PC-9 (cell line): ENCODE measurements around the gene DNAH6. TPM values are rescaled to one million over a fixed set of nuclear protein-coding genes. Genes with fewer than 3 reads are reported as not detected.

Experiments used
- BruUV-seq: library from RNA; stranded (reverse); fragments of 400-500 nt; replicated peaks from 2 replicates; lab custom pipeline; 2021; lab: Mats Ljungman, UMichigan
- CTCF ChIA-PET: fragments of 300-600 bp; sonication (Branson Sonifier 250); formaldehyde crosslinking; loops from one replicate; lab custom pipeline; 2022; ENCODE audit warnings: antibody characterized with exemption; lab: Charles Lee
- POLR2A ChIA-PET: fragments of 300-600 bp; sonication (Branson Sonifier 250); formaldehyde crosslinking; loops from one replicate; lab custom pipeline; 2022; ENCODE audit warnings: antibody characterized with exemption; ENCODE audit not compliant: unreplicated experiment; lab: Charles Lee
- DNase-seq, 2 experiments: peaks; one replicate each; pipeline versions ENCODE4 v3.0.0 to v3.0.0-alpha.2; 2015 to 2022; ENCODE audit warnings: mixed read lengths in 1 of 2
- H2AFZ ChIP-seq: fragments of 200-600 bp; sonication (generic); 2 replicates; pipeline ENCODE4 v1.8.1; 2017; ENCODE audit warnings: antibody characterized with exemption
- H3F3A ChIP-seq: fragments of 200-600 bp; sonication (generic); 2 replicates; pipeline ENCODE4 v1.8.1; 2017; ENCODE audit warnings: antibody characterized with exemption, mild to moderate bottlenecking, low read depth; ENCODE audit not compliant: insufficient read depth
- H3K27ac ChIP-seq: fragments of 200-600 bp; sonication (generic); 2 replicates; pipeline ENCODE4 v1.6.1; 2016; ENCODE audit warnings: mixed run types
- H3K27me3 ChIP-seq: fragments of 200-600 bp; sonication (generic); 2 replicates; pipeline ENCODE4 v1.6.1; 2016; ENCODE audit warnings: low read depth, mixed run types; ENCODE audit not compliant: insufficient read depth
- H3K36me3 ChIP-seq: fragments of 200-600 bp; sonication (generic); 2 replicates; pipeline ENCODE4 v1.6.1; 2016; ENCODE audit warnings: low read depth, mixed run types
- H3K4me1 ChIP-seq: fragments of 200-600 bp; sonication (generic); replicated peaks from 2 replicates; pipeline ENCODE4 v1.6.1; 2016; ENCODE audit warnings: mixed run types; ENCODE audit not compliant: insufficient read depth
- H3K4me2 ChIP-seq: fragments of 200-600 bp; sonication (generic); 2 replicates; pipeline ENCODE4 v1.6.1; 2017; ENCODE audit warnings: mixed run types
- H3K4me3 ChIP-seq: fragments of 200-600 bp; sonication (generic); 2 replicates; pipeline ENCODE4 v1.6.1; 2016; ENCODE audit warnings: mixed run types
- H3K79me2 ChIP-seq: fragments of 200-600 bp; sonication (generic); 2 replicates; pipeline ENCODE4 v1.6.1; 2017; ENCODE audit warnings: low read depth, mixed run types
- H3K9me2 ChIP-seq: fragments of 200-600 bp; sonication (generic); 2 replicates; pipeline ENCODE4 v1.8.1; 2017; ENCODE audit warnings: mild to moderate bottlenecking; ENCODE audit not compliant: insufficient read depth
- H3K9me3 ChIP-seq: fragments of 200-600 bp; sonication (generic); 2 replicates; pipeline ENCODE4 v1.8.1; 2016; ENCODE audit warnings: low read depth; ENCODE audit not compliant: insufficient read depth
- H4K20me1 ChIP-seq: fragments of 200-600 bp; sonication (generic); 2 replicates; pipeline ENCODE4 v1.8.1; 2017; ENCODE audit not compliant: insufficient read depth
- EZH2 ChIP-seq: fragments of 200-600 bp; sonication (generic); IDR thresholded peaks from 2 replicates; pipeline ENCODE4 v1.8.0; 2017; ENCODE audit warnings: antibody characterized with exemption, low read depth
- intact Hi-C: fragments of 100-400 bp; cut with micrococcal nuclease; formaldehyde crosslinking; loops from one replicate; pipeline ENCODE4 v1.10.0; 2022; ENCODE audit not compliant: unreplicated experiment
- total RNA-seq: library from RNA; stranded (reverse); gene quantifications from 2 replicates; pipeline ENCODE4 v1.2.3, GENCODE V29; 2021
- TF ChIP-seq, protein P1 (sequence below): fragments of 200-600 bp; sonication (generic); conservative IDR thresholded peaks from 2 replicates; pipeline ENCODE4 v1.6.1; 2017; ENCODE audit warnings: mixed run types, antibody characterized with exemption, mild to moderate bottlenecking, moderate library complexity

Gene DNAH6
- total RNA-seq, 1 experiment from 2014 or later: not detected

DNA sequence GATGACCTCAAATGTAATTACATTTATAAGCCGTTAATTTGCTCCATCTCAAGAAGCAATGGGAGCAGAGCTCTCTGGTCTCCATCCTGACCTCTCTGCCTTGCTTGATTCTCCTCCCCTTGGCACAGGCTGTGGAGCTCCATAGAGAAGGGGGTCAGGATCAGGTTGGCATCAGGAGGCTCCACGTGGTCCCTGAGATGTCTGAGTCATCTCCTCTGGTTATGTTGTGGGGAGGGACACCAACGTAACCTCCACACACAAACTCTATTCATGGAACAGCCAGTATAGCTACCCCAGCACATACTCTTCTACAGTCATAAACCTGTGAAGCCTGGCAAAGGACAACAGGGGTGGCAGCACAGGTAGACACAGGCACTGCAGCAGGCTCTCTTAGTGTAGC, 335.6 kb downstream of the DNAH6 start:
- Histone ChIP-seq H3K4me2 (no peak overlapping the region), H3K9me2 (no peaks in the 10 kb centered on the region), H3K9me3 (no peaks in the 10 kb centered on the region), H2AFZ (no peak overlapping the region), H3K27me3 (peaks cover 54% of the 10 kb centered on the region), H3K36me3 (no peaks in the 10 kb centered on the region), H3K27ac (no peak overlapping the region), H3K79me2 (no peaks in the 10 kb centered on the region), H3F3A (no peaks in the 10 kb centered on the region), H3K4me3 (no peak overlapping the region), H4K20me1 (no peaks in the 10 kb centered on the region), H3K4me1 (no peaks in the 10 kb centered on the region)
- POLR2A ChIA-PET: no interaction called here
- intact Hi-C loops: no loop called here
- no TSS peak for BruUV-seq
- TF ChIP-seq, protein P1, sequence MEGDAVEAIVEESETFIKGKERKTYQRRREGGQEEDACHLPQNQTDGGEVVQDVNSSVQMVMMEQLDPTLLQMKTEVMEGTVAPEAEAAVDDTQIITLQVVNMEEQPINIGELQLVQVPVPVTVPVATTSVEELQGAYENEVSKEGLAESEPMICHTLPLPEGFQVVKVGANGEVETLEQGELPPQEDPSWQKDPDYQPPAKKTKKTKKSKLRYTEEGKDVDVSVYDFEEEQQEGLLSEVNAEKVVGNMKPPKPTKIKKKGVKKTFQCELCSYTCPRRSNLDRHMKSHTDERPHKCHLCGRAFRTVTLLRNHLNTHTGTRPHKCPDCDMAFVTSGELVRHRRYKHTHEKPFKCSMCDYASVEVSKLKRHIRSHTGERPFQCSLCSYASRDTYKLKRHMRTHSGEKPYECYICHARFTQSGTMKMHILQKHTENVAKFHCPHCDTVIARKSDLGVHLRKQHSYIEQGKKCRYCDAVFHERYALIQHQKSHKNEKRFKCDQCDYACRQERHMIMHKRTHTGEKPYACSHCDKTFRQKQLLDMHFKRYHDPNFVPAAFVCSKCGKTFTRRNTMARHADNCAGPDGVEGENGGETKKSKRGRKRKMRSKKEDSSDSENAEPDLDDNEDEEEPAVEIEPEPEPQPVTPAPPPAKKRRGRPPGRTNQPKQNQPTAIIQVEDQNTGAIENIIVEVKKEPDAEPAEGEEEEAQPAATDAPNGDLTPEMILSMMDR: no peak
- TF ChIP-seq EZH2: no peak
- DNase-seq: no peak
- CTCF ChIA-PET: no interaction called here

DNA sequence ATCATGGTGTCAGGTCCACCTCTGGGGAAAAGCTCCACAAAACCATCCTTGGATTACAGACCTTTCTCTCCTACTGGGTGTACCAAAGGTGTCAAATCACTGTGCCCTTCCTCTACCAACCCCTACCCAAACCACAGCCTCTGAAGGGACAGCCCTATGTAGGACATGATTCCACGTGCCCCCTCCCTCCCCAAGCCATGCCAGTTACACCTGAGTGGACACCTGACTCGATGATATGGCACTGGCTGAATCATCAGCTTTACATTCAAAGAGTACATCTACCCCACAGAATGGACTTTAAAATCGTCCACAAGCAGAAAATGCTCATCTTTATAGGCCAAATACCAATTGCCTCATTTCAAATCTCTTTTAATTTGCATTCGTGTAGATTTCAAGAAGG, 338.6 kb downstream of the DNAH6 start:
- ChIA-PET CTCF (no interaction called here), POLR2A (no interaction called here)
- DNase-seq: no peak
- no peaks in the 10 kb centered on the region for H3K9me3 ChIP-seq
- intact Hi-C loops: no loop called here
- no peak overlapping the region for H2AFZ ChIP-seq
- H3K9me2 ChIP-seq: no peaks in the 10 kb centered on the region
- H3K36me3 ChIP-seq: no peaks in the 10 kb centered on the region
- no peak for TF ChIP-seq EZH2
- BruUV-seq: no TSS peak
- no peaks in the 10 kb centered on the region for H3F3A ChIP-seq
- no peaks in the 10 kb centered on the region for H3K4me1 ChIP-seq
- H3K27ac ChIP-seq: no peak overlapping the region
- no peak overlapping the region for H3K4me2 ChIP-seq
- no peaks in the 10 kb centered on the region for H3K79me2 ChIP-seq
- no peaks in the 10 kb centered on the region for H4K20me1 ChIP-seq
- H3K4me3 ChIP-seq: no peak overlapping the region
- peaks cover 47% of the 10 kb centered on the region for H3K27me3 ChIP-seq

DNA sequence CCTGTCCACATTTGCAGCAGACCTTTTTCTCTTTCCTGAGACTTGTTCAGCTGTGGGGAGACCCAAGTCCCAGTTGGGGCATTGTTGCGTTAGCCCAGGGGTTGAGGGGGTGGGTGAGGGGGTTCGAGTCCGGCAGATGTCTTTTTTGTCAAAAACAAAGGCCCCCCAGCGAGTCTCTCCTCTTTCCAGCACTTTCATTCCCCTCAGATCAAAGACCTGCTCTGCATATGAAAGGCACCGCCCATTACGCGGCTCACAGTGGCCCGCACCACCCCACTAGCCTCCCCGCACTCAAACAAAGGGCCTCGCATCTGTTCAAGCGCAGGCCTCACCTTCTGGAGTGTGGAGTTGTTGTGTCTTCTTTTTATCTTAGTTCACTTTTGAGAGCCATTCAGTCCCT, 339.4 kb downstream of the DNAH6 start:
- Histone ChIP-seq H4K20me1 (no peaks in the 10 kb centered on the region), H3K79me2 (no peaks in the 10 kb centered on the region), H3K27ac (no peak overlapping the region), H3K27me3 (peaks cover 43% of the 10 kb centered on the region), H3K9me3 (no peaks in the 10 kb centered on the region), H3K4me2 (no peak overlapping the region), H3K4me1 (no peaks in the 10 kb centered on the region), H3K4me3 (no peak overlapping the region), H3K9me2 (no peaks in the 10 kb centered on the region), H3F3A (no peaks in the 10 kb centered on the region), H3K36me3 (no peaks in the 10 kb centered on the region), H2AFZ (no peak overlapping the region)
- no TSS peak for BruUV-seq
- CTCF ChIA-PET: no interaction called here
- no peak for TF ChIP-seq EZH2
- TF ChIP-seq, protein P1: no peak
- intact Hi-C loops: no loop called here
- DNase-seq: no peak
- POLR2A ChIA-PET: no interaction called here

DNA sequence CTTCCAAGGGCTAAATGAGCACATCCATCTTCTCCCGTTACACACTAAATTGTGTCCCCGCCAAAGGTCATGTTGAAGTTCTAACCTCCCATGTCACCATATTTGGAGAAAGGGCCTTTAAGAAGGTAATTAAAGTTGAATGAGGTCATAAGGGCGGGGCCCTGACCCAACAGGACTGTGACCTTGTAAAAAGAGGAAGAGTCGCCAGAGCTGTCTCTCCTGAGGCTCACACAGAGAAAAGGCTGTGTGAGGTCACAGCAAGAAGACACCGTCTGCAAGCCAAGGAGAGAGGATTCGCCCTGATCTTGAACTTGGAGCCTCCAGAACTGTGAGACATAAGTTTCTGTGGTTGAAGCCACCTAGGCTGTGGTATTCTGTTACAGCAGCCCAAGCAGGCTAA, 340.5 kb downstream of the DNAH6 start:
- POLR2A ChIA-PET: no interaction called here
- no peaks in the 10 kb centered on the region for H3K79me2 ChIP-seq
- no peaks in the 10 kb centered on the region for H3F3A ChIP-seq
- no peaks in the 10 kb centered on the region for H3K9me2 ChIP-seq
- TF ChIP-seq EZH2: no peak
- TF ChIP-seq, protein P1: no peak
- no peak overlapping the region for H3K4me3 ChIP-seq
- no peaks in the 10 kb centered on the region for H3K4me1 ChIP-seq
- peaks cover 45% of the 10 kb centered on the region for H3K27me3 ChIP-seq
- intact Hi-C loops: no loop called here
- BruUV-seq: no TSS peak
- no peaks in the 10 kb centered on the region for H3K9me3 ChIP-seq
- H2AFZ ChIP-seq: no peak overlapping the region
- CTCF ChIA-PET: no interaction called here
- H3K4me2 ChIP-seq: no peak overlapping the region
- H3K27ac ChIP-seq: no peak overlapping the region
- no peaks in the 10 kb centered on the region for H4K20me1 ChIP-seq
- no peaks in the 10 kb centered on the region for H3K36me3 ChIP-seq
- DNase-seq: no peak
